ENCODE data around the gene RPH3AL.

GRCh38 chr17:400257-400656 lies 47.6 kb upstream of the RPH3AL start:
- TF ChIP-seq CTCF (IDR thresholded peaks at IDR 0.05) (no peak), POLR2A (IDR thresholded peaks at IDR 0.05) (no peak)

Data from right lobe of liver (tissue), 4 donors.